ENCODE results near the gene OBSCN. TPM values are rescaled to one million over a fixed set of nuclear protein-coding genes. Genes with fewer than 3 reads are reported as not detected.

The OBSCN gene
- total RNA-seq, 2 experiments from 2014 or later, result 6.6 to 8.0 TPM

GRCh38 chr1:228319352-228320088 is 111.7 kb downstream of the OBSCN start:
- H3K4me3 Mint-ChIP-seq, result no peak overlapping the region
- CTCF ChIA-PET, result no interaction called here

GRCh38 chr1:228320394-228320793 is 112.5 kb downstream of the OBSCN start:
- Mint-ChIP-seq H3K36me3 (ENCODE audit: low read depth) (no peaks in the 10 kb centered on the region), H3K27ac (no peak overlapping the region), H3K4me1 (no peaks in the 10 kb centered on the region), H3K27me3 (no peaks in the 10 kb centered on the region), H3K4me3 (no peak overlapping the region), H3K9me3 (peaks cover 2% of the 10 kb centered on the region)
- CTCF ChIA-PET, result no interaction called here
- POLR2A ChIA-PET, result no interaction called here
- no peak for DNase-seq

More at GRCh38 chr1:228319352-228320088, 111.7 kb downstream of the OBSCN start:
- Mint-ChIP-seq H3K4me1 (no peaks in the 10 kb centered on the region), H3K27me3 (no peaks in the 10 kb centered on the region), H3K9me3 (no peaks in the 10 kb centered on the region), H3K36me3 (ENCODE audit: low read depth) (no peaks in the 10 kb centered on the region), H3K27ac (no peak overlapping the region)
- no peak for DNase-seq
- POLR2A ChIA-PET, result no interaction called here

DNA sequence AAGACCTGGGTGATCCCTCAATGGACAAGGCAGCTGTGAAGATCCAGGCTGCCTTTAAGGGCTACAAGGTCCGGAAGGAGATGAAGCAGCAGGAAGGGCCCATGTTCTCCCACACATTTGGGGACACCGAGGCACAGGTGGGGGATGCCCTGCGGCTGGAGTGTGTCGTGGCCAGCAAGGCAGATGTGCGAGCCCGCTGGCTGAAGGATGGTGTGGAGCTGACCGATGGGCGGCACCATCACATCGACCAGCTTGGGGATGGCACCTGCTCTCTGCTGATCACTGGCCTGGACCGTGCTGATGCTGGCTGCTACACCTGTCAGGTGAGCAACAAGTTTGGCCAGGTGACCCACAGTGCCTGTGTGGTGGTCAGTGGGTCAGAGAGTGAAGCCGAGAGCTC is 113.6 kb downstream of the OBSCN start:
- peaks cover 2% of the 10 kb centered on the region for H3K9me3 Mint-ChIP-seq
- ChIA-PET CTCF (no interaction called here), POLR2A (no interaction called here)
- H3K36me3 Mint-ChIP-seq (ENCODE audit: low read depth), result no peaks in the 10 kb centered on the region
- H3K4me3 Mint-ChIP-seq, result no peak overlapping the region
- no peak for DNase-seq
- H3K27me3 Mint-ChIP-seq, result no peaks in the 10 kb centered on the region
- no peak overlapping the region for H3K27ac Mint-ChIP-seq
- no peaks in the 10 kb centered on the region for H3K4me1 Mint-ChIP-seq

DNA sequence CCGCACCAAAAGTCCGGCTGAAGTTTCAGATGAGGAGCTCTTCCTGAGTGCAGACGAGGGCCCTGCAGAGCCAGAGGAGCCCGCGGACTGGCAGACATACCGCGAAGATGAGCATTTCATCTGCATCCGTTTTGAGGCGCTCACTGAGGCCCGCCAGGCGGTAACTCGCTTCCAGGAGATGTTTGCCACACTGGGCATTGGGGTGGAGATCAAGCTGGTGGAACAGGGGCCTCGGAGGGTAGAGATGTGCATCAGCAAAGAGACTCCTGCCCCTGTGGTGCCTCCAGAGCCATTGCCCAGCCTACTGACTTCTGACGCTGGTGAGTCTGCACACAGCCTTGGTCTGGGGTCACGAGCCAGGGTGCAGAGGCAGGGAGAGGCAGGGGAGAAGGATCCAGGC is 114.1 kb downstream of the OBSCN start:
- H3K27ac Mint-ChIP-seq, result no peak overlapping the region
- no peaks in the 10 kb centered on the region for H3K27me3 Mint-ChIP-seq
- no peak for DNase-seq
- H3K4me1 Mint-ChIP-seq, result no peaks in the 10 kb centered on the region
- no peaks in the 10 kb centered on the region for H3K36me3 Mint-ChIP-seq (ENCODE audit: low read depth)
- H3K4me3 Mint-ChIP-seq, result no peak overlapping the region
- H3K9me3 Mint-ChIP-seq, result peaks cover 2% of the 10 kb centered on the region
- ChIA-PET POLR2A (no interaction called here), CTCF (no interaction called here)

- Mint-ChIP-seq H3K4me1 (no peaks in the 10 kb centered on the region), H3K36me3 (ENCODE audit: low read depth) (no peaks in the 10 kb centered on the region), H3K27me3 (no peaks in the 10 kb centered on the region), H3K27ac (no peak overlapping the region), H3K9me3 (peaks cover 2% of the 10 kb centered on the region), H3K4me3 (no peak overlapping the region)
- no peak for DNase-seq
- POLR2A ChIA-PET, result no interaction called here
- CTCF ChIA-PET, result no interaction called here
These were observed 115.6 kb downstream of the OBSCN start for GRCh38 chr1:228323401-228323800.

DNA sequence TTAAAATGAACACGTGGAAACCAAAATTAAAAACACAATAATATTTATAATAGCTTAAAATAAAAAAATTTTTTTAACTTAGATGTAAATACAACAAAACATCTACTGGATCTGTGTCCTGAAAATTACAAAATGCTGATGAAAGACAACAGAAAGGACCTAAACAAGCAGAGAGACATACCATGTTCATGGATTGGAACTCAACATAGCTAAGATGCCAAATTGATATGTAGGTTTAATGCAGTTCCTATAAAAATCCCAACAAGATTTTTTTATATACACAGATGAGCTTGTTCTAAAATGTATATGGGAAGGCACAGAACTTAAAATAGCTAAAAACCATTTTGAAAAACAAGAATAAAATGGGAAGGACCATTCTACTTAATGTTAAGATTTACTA is 117.4 kb downstream of the OBSCN start:
- no peak for DNase-seq
- no peak overlapping the region for H3K27ac Mint-ChIP-seq
- ChIA-PET POLR2A (no interaction called here), CTCF (interaction anchor here (0.9 kb wide), 1 partner anchor 135 kb away, joined by 3 read pairs; no protein-coding TSS in a partner anchor)
- no peak overlapping the region for H3K4me3 Mint-ChIP-seq
- no peaks in the 10 kb centered on the region for H3K4me1 Mint-ChIP-seq
- no peaks in the 10 kb centered on the region for H3K27me3 Mint-ChIP-seq
- no peaks in the 10 kb centered on the region for H3K36me3 Mint-ChIP-seq (ENCODE audit: low read depth)
- H3K9me3 Mint-ChIP-seq, result peaks cover 2% of the 10 kb centered on the region

GRCh38 chr1:228329887-228330286 is 122.0 kb downstream of the OBSCN start:
- Mint-ChIP-seq H3K4me1 (no peaks in the 10 kb centered on the region), H3K9me3 (peaks cover 2% of the 10 kb centered on the region), H3K27me3 (no peaks in the 10 kb centered on the region), H3K27ac (no peak overlapping the region), H3K4me3 (no peak overlapping the region), H3K36me3 (ENCODE audit: low read depth) (no peaks in the 10 kb centered on the region)
- ChIA-PET CTCF (no interaction called here), POLR2A (no interaction called here)
- no peak for DNase-seq

DNA sequence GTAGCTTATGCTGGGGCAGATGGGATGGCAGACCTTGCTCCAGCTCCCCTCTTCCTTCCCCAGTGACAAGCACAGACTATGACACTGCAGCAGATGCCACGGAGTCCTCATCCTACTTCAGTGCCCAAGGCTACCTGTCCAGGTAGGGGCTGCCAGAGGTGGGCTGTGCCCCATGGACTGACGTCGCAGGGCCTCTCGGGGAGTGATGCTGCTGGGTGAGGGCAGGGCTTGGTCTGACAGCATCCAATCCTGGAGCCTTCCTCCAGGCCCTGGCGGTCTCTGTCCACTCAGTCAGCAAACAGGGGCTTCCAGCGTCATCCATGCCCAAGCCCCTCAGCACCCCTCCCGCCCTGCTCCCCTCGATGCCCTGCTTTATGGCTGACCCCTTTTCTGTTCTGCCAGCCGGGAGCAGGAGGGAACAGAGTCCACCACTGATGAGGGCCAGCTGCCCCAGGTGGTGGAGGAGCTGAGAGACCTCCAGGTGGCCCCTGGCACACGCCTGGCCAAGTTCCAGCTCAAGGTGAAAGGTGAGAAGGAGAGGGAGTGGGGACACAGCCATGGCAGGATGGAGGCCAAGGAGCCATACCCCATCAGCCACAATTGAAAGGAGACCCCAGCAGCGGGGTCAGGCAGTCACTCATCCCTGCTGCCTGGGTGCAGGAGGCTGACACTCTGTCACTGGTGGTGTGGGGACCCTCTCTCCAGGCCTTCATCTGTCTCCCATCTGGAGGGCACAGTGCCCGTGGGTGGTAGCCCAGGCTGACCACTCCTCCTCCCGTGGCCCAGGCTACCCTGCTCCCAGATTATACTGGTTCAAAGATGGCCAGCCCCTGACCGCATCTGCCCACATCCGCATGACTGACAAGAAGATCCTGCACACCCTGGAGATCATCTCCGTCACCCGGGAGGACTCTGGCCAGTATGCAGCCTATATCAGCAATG is 125.2 kb downstream of the OBSCN start:
- ChIA-PET CTCF (no interaction called here), POLR2A (no interaction called here)
- no peaks in the 10 kb centered on the region for H3K36me3 Mint-ChIP-seq (ENCODE audit: low read depth)
- H3K27me3 Mint-ChIP-seq, result no peaks in the 10 kb centered on the region
- no peak overlapping the region for H3K27ac Mint-ChIP-seq
- H3K4me1 Mint-ChIP-seq, result no peaks in the 10 kb centered on the region
- no peak overlapping the region for H3K4me3 Mint-ChIP-seq
- DNase-seq, result no peak
- no peaks in the 10 kb centered on the region for H3K9me3 Mint-ChIP-seq

- H3K27ac Mint-ChIP-seq, result no peak overlapping the region
- H3K36me3 Mint-ChIP-seq (ENCODE audit: low read depth), result no peaks in the 10 kb centered on the region
- no peaks in the 10 kb centered on the region for H3K9me3 Mint-ChIP-seq
- H3K4me3 Mint-ChIP-seq, result no peak overlapping the region
- no peak for DNase-seq
- no peaks in the 10 kb centered on the region for H3K4me1 Mint-ChIP-seq
- POLR2A ChIA-PET, result no interaction called here
- no peaks in the 10 kb centered on the region for H3K27me3 Mint-ChIP-seq
- CTCF ChIA-PET, result no interaction called here
These were observed 125.9 kb downstream of the OBSCN start for GRCh38 chr1:228333739-228334115.

GRCh38 chr1:228334226-228334935 is 126.5 kb downstream of the OBSCN start:
- H3K4me1 Mint-ChIP-seq, result no peaks in the 10 kb centered on the region

GRCh38 chr1:228334954-228335353 is 127.1 kb downstream of the OBSCN start:
- Mint-ChIP-seq H3K27ac (no peak overlapping the region), H3K4me3 (no peak overlapping the region), H3K9me3 (no peaks in the 10 kb centered on the region), H3K27me3 (no peaks in the 10 kb centered on the region), H3K36me3 (ENCODE audit: low read depth) (no peaks in the 10 kb centered on the region), H3K4me1 (no peaks in the 10 kb centered on the region)
- POLR2A ChIA-PET, result no interaction called here
- DNase-seq, result no peak
- CTCF ChIA-PET, result no interaction called here

More at GRCh38 chr1:228334226-228334935, 126.5 kb downstream of the OBSCN start:
- ChIA-PET CTCF (no interaction called here), POLR2A (no interaction called here)
- no peak for DNase-seq
- Mint-ChIP-seq H3K9me3 (no peaks in the 10 kb centered on the region), H3K4me3 (no peak overlapping the region), H3K27me3 (no peaks in the 10 kb centered on the region), H3K36me3 (ENCODE audit: low read depth) (no peaks in the 10 kb centered on the region), H3K27ac (no peak overlapping the region)

DNA sequence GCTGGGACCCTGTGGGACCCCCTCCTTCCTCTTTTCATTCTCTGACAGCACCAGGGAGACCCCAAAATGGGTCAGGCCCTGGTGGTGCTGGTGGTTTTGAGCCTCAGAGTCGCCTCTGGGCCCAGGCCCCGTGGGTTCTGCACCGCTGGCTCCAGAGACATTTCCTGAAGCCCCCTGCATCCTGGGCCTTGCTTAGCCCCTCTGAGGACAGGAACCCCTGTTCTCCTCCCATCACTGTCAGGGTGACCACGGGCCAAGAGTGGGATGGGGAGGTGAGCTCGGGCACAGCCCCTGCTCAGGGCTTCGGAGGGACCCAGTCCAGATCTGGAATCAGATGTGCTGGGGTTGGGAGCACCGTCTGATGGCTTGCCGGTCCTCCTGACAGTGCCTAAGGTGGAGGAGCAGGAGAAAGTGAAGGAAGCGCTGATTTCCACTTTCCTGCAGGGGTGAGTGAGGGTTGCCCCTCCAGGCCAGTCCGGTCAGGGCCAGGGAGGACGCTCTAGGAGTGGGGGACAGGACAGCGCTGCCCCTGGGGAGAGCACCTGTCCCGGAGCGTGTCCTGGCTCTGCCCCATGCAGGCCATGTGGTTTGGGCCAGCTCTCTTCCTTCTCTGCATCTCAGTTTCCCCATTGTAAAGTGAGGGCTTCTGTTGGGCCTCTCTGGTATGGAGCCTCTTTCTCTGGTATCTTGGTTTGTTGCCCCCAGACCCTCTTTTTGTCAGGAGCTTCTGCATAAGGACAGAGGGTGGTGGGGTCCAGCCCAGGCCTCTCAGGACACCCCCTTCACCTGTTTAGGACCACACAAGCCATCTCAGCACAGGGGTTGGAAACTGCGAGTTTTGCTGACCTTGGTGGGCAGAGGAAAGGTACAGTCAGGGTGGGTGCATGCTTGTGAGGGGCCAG is 127.8 kb downstream of the OBSCN start:
- no peak for DNase-seq
- no peak overlapping the region for H3K4me3 Mint-ChIP-seq
- no peaks in the 10 kb centered on the region for H3K36me3 Mint-ChIP-seq (ENCODE audit: low read depth)

More for the DNA sequence above, 127.8 kb downstream of the OBSCN start:
- H3K27me3 Mint-ChIP-seq, result no peaks in the 10 kb centered on the region
- H3K27ac Mint-ChIP-seq, result no peak overlapping the region
- POLR2A ChIA-PET, result no interaction called here
- no peaks in the 10 kb centered on the region for H3K4me1 Mint-ChIP-seq
- CTCF ChIA-PET, result no interaction called here
- no peaks in the 10 kb centered on the region for H3K9me3 Mint-ChIP-seq

Measured in activated CD4-positive, alpha-beta memory T cell treated with anti-CD3 and anti-CD28 coated beads, Interleukin-2, amount 10 ng/mL, durations not matched to agents 7 days and 5 days (primary cell).